Measurements from ENCODE around the gene SRSF12.

SRSF12 gene

GRCh38 chr6:89073014-89073620, 44.8 kb downstream of the SRSF12 start:
- H3K56ac ChIP-seq (ENCODE audit: low read length): no peak overlapping the region
- no peak overlapping the region for H2BK120ac ChIP-seq (ENCODE audit: low read depth, low read length)
- no peak overlapping the region for H2AK5ac ChIP-seq (ENCODE audit: low read length)
- H3K4ac ChIP-seq (ENCODE audit: low read depth, low read length): no peak overlapping the region
- no peak for DNase-seq
- no peaks in the 10 kb centered on the region for H3K27me3 ChIP-seq (ENCODE audit: insufficient read depth, low read length, poor library complexity)
- H3K4me1 ChIP-seq (ENCODE audit: control insufficient read depth, low read depth, low read length): no peaks in the 10 kb centered on the region
- H3K4me2 ChIP-seq (ENCODE audit: low read length): no peak overlapping the region
- H4K8ac ChIP-seq (ENCODE audit: low read depth, low read length): no peak overlapping the region
- no peak overlapping the region for H4K5ac ChIP-seq (ENCODE audit: low read length)
- H3K79me2 ChIP-seq (ENCODE audit: control insufficient read depth, insufficient read depth, low read length): no peaks in the 10 kb centered on the region
- H3K4me3 ChIP-seq (ENCODE audit: low read length): no peak overlapping the region
- no peak overlapping the region for H3K9ac ChIP-seq (ENCODE audit: low read length)
- H2BK5ac ChIP-seq (ENCODE audit: low read length): no peak overlapping the region
- H3K18ac ChIP-seq (ENCODE audit: low read length): no peak overlapping the region
- H2BK15ac ChIP-seq (replicated peaks; ENCODE audit: low read depth): no peak overlapping the region
- WGBS (ENCODE audit: extremely low coverage, insufficient coverage, low lambda C conversion rate): no CpG with 5 or more reads among the region's 4 CpGs
- no peaks in the 10 kb centered on the region for H3K79me1 ChIP-seq (ENCODE audit: low read length)
- H3K27ac ChIP-seq (ENCODE audit: low read depth, low read length): no peak overlapping the region
- H3K36me3 ChIP-seq (ENCODE audit: control insufficient read depth, insufficient read depth, low read length): no peaks in the 10 kb centered on the region
- H3K23ac ChIP-seq (ENCODE audit: low read length): no peak overlapping the region

GRCh38 chr6:89071036-89071435, 46.8 kb downstream of the SRSF12 start:
- Histone ChIP-seq H4K8ac (ENCODE audit: low read depth, low read length) (no peak overlapping the region), H2BK120ac (ENCODE audit: low read depth, low read length) (no peak overlapping the region), H3K27ac (ENCODE audit: low read depth, low read length) (no peak overlapping the region), H3K4ac (ENCODE audit: low read depth, low read length) (no peak overlapping the region), H2BK15ac (replicated peaks; ENCODE audit: low read depth) (no peak overlapping the region), H4K5ac (ENCODE audit: low read length) (no peak overlapping the region), H3K79me2 (ENCODE audit: control insufficient read depth, insufficient read depth, low read length) (no peaks in the 10 kb centered on the region), H3K23ac (ENCODE audit: low read length) (no peak overlapping the region), H3K4me3 (ENCODE audit: low read length) (no peak overlapping the region), H3K4me1 (ENCODE audit: control insufficient read depth, low read depth, low read length) (no peaks in the 10 kb centered on the region), H2AK5ac (ENCODE audit: low read length) (no peak overlapping the region), H2BK5ac (ENCODE audit: low read length) (no peak overlapping the region), H3K36me3 (ENCODE audit: control insufficient read depth, insufficient read depth, low read length) (no peaks in the 10 kb centered on the region), H3K4me2 (ENCODE audit: low read length) (no peak overlapping the region), H3K18ac (ENCODE audit: low read length) (no peak overlapping the region), H3K27me3 (ENCODE audit: insufficient read depth, low read length, poor library complexity) (no peaks in the 10 kb centered on the region), H3K9ac (ENCODE audit: low read length) (no peak overlapping the region), H3K79me1 (ENCODE audit: low read length) (no peaks in the 10 kb centered on the region), H3K56ac (ENCODE audit: low read length) (no peak overlapping the region)
- no peak for DNase-seq

- no peak overlapping the region for H3K4ac ChIP-seq (ENCODE audit: low read depth, low read length)
- H2BK5ac ChIP-seq (ENCODE audit: low read length): no peak overlapping the region
- no peak overlapping the region for H3K27ac ChIP-seq (ENCODE audit: low read depth, low read length)
- WGBS (ENCODE audit: extremely low coverage, insufficient coverage, low lambda C conversion rate): no CpG with 5 or more reads among the region's 10 CpGs
- H2BK120ac ChIP-seq (ENCODE audit: low read depth, low read length): no peak overlapping the region
- no peak overlapping the region for H2AK5ac ChIP-seq (ENCODE audit: low read length)
- no peak overlapping the region for H3K4me3 ChIP-seq (ENCODE audit: low read length)
- H3K36me3 ChIP-seq (ENCODE audit: control insufficient read depth, insufficient read depth, low read length): no peaks in the 10 kb centered on the region
- no peaks in the 10 kb centered on the region for H3K27me3 ChIP-seq (ENCODE audit: insufficient read depth, low read length, poor library complexity)
- H4K8ac ChIP-seq (ENCODE audit: low read depth, low read length): no peak overlapping the region
- no peak overlapping the region for H4K5ac ChIP-seq (ENCODE audit: low read length)
- H3K79me2 ChIP-seq (ENCODE audit: control insufficient read depth, insufficient read depth, low read length): no peaks in the 10 kb centered on the region
- H3K9ac ChIP-seq (ENCODE audit: low read length): no peak overlapping the region
- H3K4me1 ChIP-seq (ENCODE audit: control insufficient read depth, low read depth, low read length): no peaks in the 10 kb centered on the region
- H3K56ac ChIP-seq (ENCODE audit: low read length): no peak overlapping the region
- H3K79me1 ChIP-seq (ENCODE audit: low read length): no peaks in the 10 kb centered on the region
- no peak overlapping the region for H3K4me2 ChIP-seq (ENCODE audit: low read length)
- no peak for DNase-seq
- H3K18ac ChIP-seq (ENCODE audit: low read length): no peak overlapping the region
- no peak overlapping the region for H2BK15ac ChIP-seq (replicated peaks; ENCODE audit: low read depth)
- H3K23ac ChIP-seq (ENCODE audit: low read length): no peak overlapping the region
Observed at GRCh38 chr6:89069536-89070163, 48.2 kb downstream of the SRSF12 start.

GRCh38 chr6:89068695-89069094, 49.2 kb downstream of the SRSF12 start:
- H3K56ac ChIP-seq (ENCODE audit: low read length): no peak overlapping the region
- H3K79me2 ChIP-seq (ENCODE audit: control insufficient read depth, insufficient read depth, low read length): no peaks in the 10 kb centered on the region
- no peaks in the 10 kb centered on the region for H3K4me1 ChIP-seq (ENCODE audit: control insufficient read depth, low read depth, low read length)

GRCh38 chr6:89067796-89068195, 50.1 kb downstream of the SRSF12 start:
- no peak overlapping the region for H4K5ac ChIP-seq (ENCODE audit: low read length)
- no peak for DNase-seq

More at GRCh38 chr6:89068695-89069094, 49.2 kb downstream of the SRSF12 start:
- no CpG with 5 or more reads among the region's 1 CpG for WGBS (ENCODE audit: extremely low coverage, insufficient coverage, low lambda C conversion rate)
- H3K79me1 ChIP-seq (ENCODE audit: low read length): no peaks in the 10 kb centered on the region
- H3K36me3 ChIP-seq (ENCODE audit: control insufficient read depth, insufficient read depth, low read length): no peaks in the 10 kb centered on the region
- no peaks in the 10 kb centered on the region for H3K27me3 ChIP-seq (ENCODE audit: insufficient read depth, low read length, poor library complexity)
- no peak overlapping the region for H2BK120ac ChIP-seq (ENCODE audit: low read depth, low read length)
- H3K4me2 ChIP-seq (ENCODE audit: low read length): no peak overlapping the region
- no peak overlapping the region for H2BK15ac ChIP-seq (replicated peaks; ENCODE audit: low read depth)
- no peak overlapping the region for H2BK5ac ChIP-seq (ENCODE audit: low read length)
- no peak overlapping the region for H3K27ac ChIP-seq (ENCODE audit: low read depth, low read length)
- no peak for DNase-seq
- H3K4me3 ChIP-seq (ENCODE audit: low read length): no peak overlapping the region
- no peak overlapping the region for H3K23ac ChIP-seq (ENCODE audit: low read length)
- no peak overlapping the region for H4K5ac ChIP-seq (ENCODE audit: low read length)
- H4K8ac ChIP-seq (ENCODE audit: low read depth, low read length): no peak overlapping the region
- no peak overlapping the region for H3K18ac ChIP-seq (ENCODE audit: low read length)
- H3K9ac ChIP-seq (ENCODE audit: low read length): no peak overlapping the region
- H2AK5ac ChIP-seq (ENCODE audit: low read length): no peak overlapping the region
- H3K4ac ChIP-seq (ENCODE audit: low read depth, low read length): no peak overlapping the region

More at GRCh38 chr6:89067796-89068195, 50.1 kb downstream of the SRSF12 start:
- Histone ChIP-seq H2AK5ac (ENCODE audit: low read length) (no peak overlapping the region), H3K79me2 (ENCODE audit: control insufficient read depth, insufficient read depth, low read length) (no peaks in the 10 kb centered on the region), H3K4me3 (ENCODE audit: low read length) (no peak overlapping the region), H3K56ac (ENCODE audit: low read length) (no peak overlapping the region), H3K36me3 (ENCODE audit: control insufficient read depth, insufficient read depth, low read length) (no peaks in the 10 kb centered on the region), H3K79me1 (ENCODE audit: low read length) (no peaks in the 10 kb centered on the region), H3K27ac (ENCODE audit: low read depth, low read length) (no peak overlapping the region), H3K23ac (ENCODE audit: low read length) (no peak overlapping the region), H3K9ac (ENCODE audit: low read length) (no peak overlapping the region), H3K4me1 (ENCODE audit: control insufficient read depth, low read depth, low read length) (no peaks in the 10 kb centered on the region), H4K8ac (ENCODE audit: low read depth, low read length) (no peak overlapping the region), H2BK5ac (ENCODE audit: low read length) (no peak overlapping the region), H3K27me3 (ENCODE audit: insufficient read depth, low read length, poor library complexity) (no peaks in the 10 kb centered on the region), H2BK120ac (ENCODE audit: low read depth, low read length) (no peak overlapping the region), H3K4me2 (ENCODE audit: low read length) (no peak overlapping the region), H3K18ac (ENCODE audit: low read length) (no peak overlapping the region), H2BK15ac (replicated peaks; ENCODE audit: low read depth) (no peak overlapping the region), H3K4ac (ENCODE audit: low read depth, low read length) (no peak overlapping the region)
